PC-3 (cell line): ENCODE results near the gene RRM1.

Source experiments
- CTCF ChIP-seq: fragments of 300-600 bp; sonication (generic); conservative IDR thresholded peaks from 2 replicates; pipeline ENCODE4 v1.5.1; 2017; ENCODE audit warnings: antibody characterized with exemption, low read depth, mild to moderate bottlenecking, low read length
- EZH2 ChIP-seq: fragments of 300-600 bp; sonication (generic); IDR thresholded peaks from one replicate; pipeline ENCODE4 v1.6.1; 2017; ENCODE audit warnings: antibody characterized with exemption, mild to moderate bottlenecking, low read length; ENCODE audit not compliant: unreplicated experiment
- EZH2phosphoT487 ChIP-seq: fragments of 300-600 bp; sonication (generic); IDR thresholded peaks from 2 replicates; pipeline ENCODE4 v1.6.1; 2018; ENCODE audit warnings: mild to moderate bottlenecking, antibody characterized with exemption, low read length, borderline replicate concordance

GRCh38 chr11:4071325-4071724, 23.3 kb upstream of the RRM1 start:
- TF ChIP-seq CTCF (no peak), EZH2 (no peak), EZH2phosphoT487 (no peak)
